H9 (cell line): ENCODE results near the gene ZNF362. TPM values are rescaled to one million over a fixed set of nuclear protein-coding genes. Genes with fewer than 3 reads are reported as not detected.

Experiments used
- DNase-seq: peaks from one replicate; pipeline ENCODE4 v3.0.0-alpha.2; 2017
- H2AFZ ChIP-seq: one replicate; pipeline ENCODE4 v1.6.1; 2013; ENCODE audit warnings: mild to moderate bottlenecking, low read length, control low read depth, moderate library complexity
- H2AK5ac ChIP-seq: 2 replicates; pipeline ENCODE4 v1.6.1; 2013; ENCODE audit warnings: low read length, control low read depth, mixed read lengths; ENCODE audit not compliant: insufficient read length
- H2BK120ac ChIP-seq: one replicate; pipeline ENCODE4 v1.6.1; 2013; ENCODE audit warnings: low read depth, mild to moderate bottlenecking, low read length, control low read depth, inconsistent platforms; ENCODE audit not compliant: poor library complexity, severe bottlenecking
- H2BK12ac ChIP-seq: 2 replicates; pipeline ENCODE4 v1.6.1; 2013; ENCODE audit warnings: low read length, control low read depth, mixed read lengths, low read depth; ENCODE audit not compliant: insufficient read length
- H2BK15ac ChIP-seq: 2 replicates; pipeline ENCODE4 v1.6.1; 2013; ENCODE audit warnings: low read depth, low read length, control low read depth
- H2BK20ac ChIP-seq: one replicate; pipeline ENCODE4 v1.6.1; 2013; ENCODE audit warnings: low read depth, mild to moderate bottlenecking, low read length, control low read depth, inconsistent platforms; ENCODE audit not compliant: poor library complexity, severe bottlenecking
- H2BK5ac ChIP-seq: 2 replicates; pipeline ENCODE4 v1.6.1; 2013; ENCODE audit warnings: low read length, control low read depth, mixed read lengths; ENCODE audit not compliant: insufficient read length
- H3K14ac ChIP-seq: 2 replicates; pipeline ENCODE4 v1.6.1; 2013; ENCODE audit warnings: low read length, control low read depth; ENCODE audit not compliant: insufficient read depth
- H3K18ac ChIP-seq: 2 replicates; pipeline ENCODE4 v1.6.1; 2013; ENCODE audit warnings: low read depth, mild to moderate bottlenecking, mixed read lengths, low read length, control low read depth; ENCODE audit not compliant: insufficient read length
- H3K23ac ChIP-seq: 2 replicates; pipeline ENCODE4 v1.6.1; 2013; ENCODE audit warnings: low read length, control low read depth, mixed read lengths, low read depth; ENCODE audit not compliant: insufficient read length
- H3K23me2 ChIP-seq: 2 replicates; pipeline ENCODE4 v1.6.1; 2013; ENCODE audit warnings: low read depth, mild to moderate bottlenecking, mixed read lengths, low read length, control low read depth; ENCODE audit not compliant: insufficient read length, poor library complexity, severe bottlenecking
- H3K27ac ChIP-seq: 2 replicates; pipeline ENCODE4 v1.5.1; 2013; ENCODE audit warnings: low read length, control low read depth, mixed read lengths, low read depth; ENCODE audit not compliant: insufficient read length
- H3K27me3 ChIP-seq: 2 replicates; pipeline ENCODE4 v1.6.1; 2013; ENCODE audit warnings: low read length, control low read depth, inconsistent platforms; ENCODE audit not compliant: insufficient read depth
- H3K4ac ChIP-seq: 2 replicates; pipeline ENCODE4 v1.6.1; 2013; ENCODE audit warnings: low read depth, mild to moderate bottlenecking, control low read depth, inconsistent platforms, low read length, moderate library complexity
- H3K4me1 ChIP-seq: 2 replicates; pipeline ENCODE4 v1.6.1; 2013; ENCODE audit warnings: low read length, control low read depth, inconsistent platforms; ENCODE audit not compliant: insufficient read depth
- H3K4me2 ChIP-seq: 2 replicates; pipeline ENCODE4 v1.6.1; 2013; ENCODE audit warnings: low read length, control low read depth, mixed read lengths; ENCODE audit not compliant: insufficient read length, insufficient read depth
- H3K56ac ChIP-seq: 2 replicates; pipeline ENCODE4 v1.6.1; 2013; ENCODE audit warnings: low read depth, mild to moderate bottlenecking, mixed read lengths, low read length, control low read depth; ENCODE audit not compliant: insufficient read length
- H3K79me1 ChIP-seq: 2 replicates; pipeline ENCODE4 v1.6.1; 2013; ENCODE audit warnings: low read depth, mild to moderate bottlenecking, moderate library complexity, low read length, control low read depth, inconsistent platforms; ENCODE audit not compliant: insufficient read depth, poor library complexity, severe bottlenecking
- H3K79me2 ChIP-seq: 2 replicates; pipeline ENCODE4 v1.6.1; 2013; ENCODE audit warnings: low read length, control low read depth, inconsistent platforms; ENCODE audit not compliant: insufficient read depth
- H3K9ac ChIP-seq: 2 replicates; pipeline ENCODE4 v1.6.1; 2013; ENCODE audit warnings: low read length, control low read depth, mixed read lengths; ENCODE audit not compliant: insufficient read length; ENCODE audit errors: extremely low read depth
- H3K9me3 ChIP-seq: one replicate; pipeline ENCODE4 v1.6.1; 2013; ENCODE audit warnings: low read depth, low read length, inconsistent platforms; ENCODE audit not compliant: control insufficient read depth
- H3T11ph ChIP-seq: one replicate; pipeline ENCODE4 v1.6.1; 2013; ENCODE audit warnings: mild to moderate bottlenecking, low read length, control low read depth, inconsistent platforms
- H4K20me1 ChIP-seq: one replicate; pipeline ENCODE4 v1.6.1; 2013; ENCODE audit not compliant: control insufficient read depth, insufficient read length, insufficient read depth
- H4K5ac ChIP-seq: 2 replicates; pipeline ENCODE4 v1.6.1; 2013; ENCODE audit warnings: low read depth, mild to moderate bottlenecking, mixed read lengths, low read length, control low read depth; ENCODE audit not compliant: insufficient read length
- H4K8ac ChIP-seq: replicated peaks from 2 replicates; pipeline ENCODE4 v1.6.1; 2013; ENCODE audit warnings: low read length, control low read depth, mixed read lengths, low read depth; ENCODE audit not compliant: insufficient read length
- H4K91ac ChIP-seq: 2 replicates; pipeline ENCODE4 v1.6.1; 2013; ENCODE audit warnings: low read depth, mild to moderate bottlenecking, moderate library complexity, mixed read lengths, low read length, control low read depth; ENCODE audit not compliant: insufficient read length
- H3K27ac Mint-ChIP-seq, 3 experiments: 2 replicates in 2 of 3; 3 replicates in 1 of 3; pipeline ENCODE4 v1.8.0; 2020 to 2021; ENCODE audit warnings: mixed read lengths in 3 of 3, mild to moderate bottlenecking in 1 of 3, moderate library complexity in 1 of 3
- H3K27me3 Mint-ChIP-seq: 2 replicates; pipeline ENCODE4 v1.8.0; 2021; ENCODE audit warnings: low read depth, mild to moderate bottlenecking, moderate library complexity, mixed read lengths
- H3K36me3 Mint-ChIP-seq, 3 experiments: 2 replicates in 2 of 3; 3 replicates in 1 of 3; pipeline ENCODE4 v1.8.0; 2020 to 2021; ENCODE audit warnings: low read depth in 3 of 3, mixed read lengths in 3 of 3; ENCODE audit not compliant: insufficient read depth in 1 of 3
- H3K4me1 Mint-ChIP-seq, 2 experiments: 2 replicates each; pipeline ENCODE4 v1.8.0; 2020; ENCODE audit warnings: mixed read lengths in 2 of 2
- H3K4me3 Mint-ChIP-seq, 2 experiments: 2 replicates in 1 of 2; 3 replicates in 1 of 2; pipeline ENCODE4 v1.8.0; 2020 to 2021; ENCODE audit warnings: mild to moderate bottlenecking in 2 of 2, mixed read lengths in 2 of 2, moderate library complexity in 1 of 2
- H3K9me3 Mint-ChIP-seq, 2 experiments: 2 replicates in 1 of 2; 3 replicates in 1 of 2; pipeline ENCODE4 v1.8.0; 2020; ENCODE audit warnings: mild to moderate bottlenecking in 2 of 2, mixed read lengths in 2 of 2, moderate library complexity in 1 of 2
- WGBS: extraction: QIAGEN DNeasy Blood & Tissue Kit; methylation state at CpG from one replicate; pipeline ENCODE4 v1.1.7; 2013; ENCODE audit warnings: missing lambda C conversion rate, low lambda C conversion rate, mixed read lengths; ENCODE audit not compliant: insufficient read length; ENCODE audit errors: extremely low coverage; 5-methylcytosine and 5-hydroxymethylcytosine counted together
- total RNA-seq: library from RNA; stranded (reverse); gene quantifications from 2 replicates; pipeline ENCODE4 v1.2.1, GENCODE V29; 2021
- TF ChIP-seq, protein P1 (sequence below): fragments of 200-600 bp; sonication (generic); conservative IDR thresholded peaks from 3 replicates; pipeline ENCODE4 v1.8.0; 2021; ENCODE audit warnings: antibody characterized with exemption, mild to moderate bottlenecking

The ZNF362 gene
- total RNA-seq, 1 experiment from 2014 or later = 18.7 TPM

GRCh38 chr1:33221385-33221758 lies 34.9 kb upstream of the ZNF362 start:
- Histone ChIP-seq H3K4me2 (no peak overlapping the region), H3K18ac (no peak overlapping the region), H2AFZ (no peak overlapping the region), H3K23me2 (no peaks in the 10 kb centered on the region), H2AK5ac (no peak overlapping the region), H2BK120ac (no peak overlapping the region), H2BK5ac (no peak overlapping the region), H2BK15ac (no peak overlapping the region), H3K79me2 (no peaks in the 10 kb centered on the region), H3K4ac (no peak overlapping the region), H3K9ac (no peak overlapping the region), H4K8ac (no peak overlapping the region), H4K91ac (no peak overlapping the region), H3K27me3 (no peaks in the 10 kb centered on the region), H2BK20ac (no peak overlapping the region), H4K5ac (no peak overlapping the region), H3K14ac (no peak overlapping the region), H3T11ph (no peak overlapping the region), H3K4me1 (no peaks in the 10 kb centered on the region), H3K27ac (no peak overlapping the region), H4K20me1 (no peaks in the 10 kb centered on the region), H3K56ac (no peak overlapping the region), H3K79me1 (no peaks in the 10 kb centered on the region), H3K23ac (no peak overlapping the region), H3K9me3 (no peaks in the 10 kb centered on the region), H2BK12ac (no peak overlapping the region)
- Mint-ChIP-seq H3K36me3 (peaks cover 0 to 1% (median 1%) of the 10 kb centered on the region in 3 experiments; a peak in 1 of 7 replicates), H3K4me1 (peaks cover 7 to 12% of the 10 kb centered on the region in 2 experiments), H3K27me3 (peaks cover 4% of the 10 kb centered on the region), H3K4me3 (no peak overlapping the region), H3K9me3 (peaks cover 10 to 13% of the 10 kb centered on the region in 2 experiments; a peak in 4 of 5 replicates), H3K27ac (no peak overlapping the region)
- no peak for DNase-seq
- TF ChIP-seq, protein P1, sequence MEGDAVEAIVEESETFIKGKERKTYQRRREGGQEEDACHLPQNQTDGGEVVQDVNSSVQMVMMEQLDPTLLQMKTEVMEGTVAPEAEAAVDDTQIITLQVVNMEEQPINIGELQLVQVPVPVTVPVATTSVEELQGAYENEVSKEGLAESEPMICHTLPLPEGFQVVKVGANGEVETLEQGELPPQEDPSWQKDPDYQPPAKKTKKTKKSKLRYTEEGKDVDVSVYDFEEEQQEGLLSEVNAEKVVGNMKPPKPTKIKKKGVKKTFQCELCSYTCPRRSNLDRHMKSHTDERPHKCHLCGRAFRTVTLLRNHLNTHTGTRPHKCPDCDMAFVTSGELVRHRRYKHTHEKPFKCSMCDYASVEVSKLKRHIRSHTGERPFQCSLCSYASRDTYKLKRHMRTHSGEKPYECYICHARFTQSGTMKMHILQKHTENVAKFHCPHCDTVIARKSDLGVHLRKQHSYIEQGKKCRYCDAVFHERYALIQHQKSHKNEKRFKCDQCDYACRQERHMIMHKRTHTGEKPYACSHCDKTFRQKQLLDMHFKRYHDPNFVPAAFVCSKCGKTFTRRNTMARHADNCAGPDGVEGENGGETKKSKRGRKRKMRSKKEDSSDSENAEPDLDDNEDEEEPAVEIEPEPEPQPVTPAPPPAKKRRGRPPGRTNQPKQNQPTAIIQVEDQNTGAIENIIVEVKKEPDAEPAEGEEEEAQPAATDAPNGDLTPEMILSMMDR = no peak
- no CpG with 5 or more reads among the region's 2 CpGs for WGBS
